PC-9 (cell line): ENCODE measurements around the gene GOLGA3.

Experiments
- EZH2 ChIP-seq: fragments of 200-600 bp; sonication (generic); IDR thresholded peaks from 2 replicates; pipeline ENCODE4 v1.8.0; 2017; ENCODE audit warnings: antibody characterized with exemption, low read depth
- TF ChIP-seq, protein P1 (sequence below): fragments of 200-600 bp; sonication (generic); conservative IDR thresholded peaks from 2 replicates; pipeline ENCODE4 v1.6.1; 2017; ENCODE audit warnings: mixed run types, antibody characterized with exemption, mild to moderate bottlenecking, moderate library complexity

DNA sequence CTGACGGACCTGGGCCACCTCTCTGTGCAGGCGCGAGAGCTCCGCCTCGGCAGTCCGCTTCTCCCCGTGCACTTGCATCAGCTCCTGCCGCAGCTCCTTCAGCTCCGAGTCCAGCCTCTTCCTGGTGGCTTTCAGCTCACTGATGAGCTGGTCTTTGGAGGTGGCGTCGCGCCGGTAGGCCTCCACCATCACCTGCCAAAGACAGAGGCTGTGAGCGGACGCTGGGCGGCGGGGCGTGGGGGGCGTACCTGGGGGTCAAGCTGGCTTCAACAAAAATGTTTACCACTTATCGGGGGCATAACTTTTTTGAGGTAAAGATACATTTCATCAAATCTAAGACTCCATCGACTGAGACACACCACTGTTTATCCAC, 39.6 kb downstream of the GOLGA3 start:
- TF ChIP-seq, protein P1, sequence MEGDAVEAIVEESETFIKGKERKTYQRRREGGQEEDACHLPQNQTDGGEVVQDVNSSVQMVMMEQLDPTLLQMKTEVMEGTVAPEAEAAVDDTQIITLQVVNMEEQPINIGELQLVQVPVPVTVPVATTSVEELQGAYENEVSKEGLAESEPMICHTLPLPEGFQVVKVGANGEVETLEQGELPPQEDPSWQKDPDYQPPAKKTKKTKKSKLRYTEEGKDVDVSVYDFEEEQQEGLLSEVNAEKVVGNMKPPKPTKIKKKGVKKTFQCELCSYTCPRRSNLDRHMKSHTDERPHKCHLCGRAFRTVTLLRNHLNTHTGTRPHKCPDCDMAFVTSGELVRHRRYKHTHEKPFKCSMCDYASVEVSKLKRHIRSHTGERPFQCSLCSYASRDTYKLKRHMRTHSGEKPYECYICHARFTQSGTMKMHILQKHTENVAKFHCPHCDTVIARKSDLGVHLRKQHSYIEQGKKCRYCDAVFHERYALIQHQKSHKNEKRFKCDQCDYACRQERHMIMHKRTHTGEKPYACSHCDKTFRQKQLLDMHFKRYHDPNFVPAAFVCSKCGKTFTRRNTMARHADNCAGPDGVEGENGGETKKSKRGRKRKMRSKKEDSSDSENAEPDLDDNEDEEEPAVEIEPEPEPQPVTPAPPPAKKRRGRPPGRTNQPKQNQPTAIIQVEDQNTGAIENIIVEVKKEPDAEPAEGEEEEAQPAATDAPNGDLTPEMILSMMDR: no peak
- TF ChIP-seq EZH2: no peak
